ENCODE data around the gene ARMC6. TPM values are rescaled to one million over a fixed set of nuclear protein-coding genes. Genes with fewer than 3 reads are reported as not detected.
"Not testable (repeated sequence)": the region's sequence is repeated elsewhere in the genome, so short reads cannot be mapped to it uniquely, and the experiment has no call there.

Gene ARMC6
- total and polyA plus RNA-seq, 12 donors = 13.4 to 27.9 (median 16.0) TPM

DNA sequence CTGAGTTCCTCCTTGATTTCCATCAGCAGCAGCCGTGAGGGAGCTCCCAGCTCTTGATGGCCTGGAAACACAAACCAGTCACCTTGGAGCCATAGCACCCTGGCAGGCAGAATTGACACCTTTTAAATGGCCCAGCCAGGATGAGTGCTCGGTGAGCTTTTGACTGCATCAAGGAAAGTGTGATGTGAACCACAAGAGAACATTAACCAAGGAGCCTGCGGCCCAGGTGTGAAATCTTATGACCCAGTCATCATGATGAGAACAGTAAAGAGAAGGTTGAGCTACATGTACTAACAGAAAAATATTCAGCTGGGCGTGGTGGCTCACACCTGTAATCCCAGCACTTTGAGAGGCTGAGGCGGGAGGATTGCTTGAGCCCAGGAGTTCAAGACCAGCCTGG is 22.9 kb upstream of the ARMC6 start:
- DNase-seq = no peak
- Histone ChIP-seq H3K27me3 (no peaks in the 10 kb centered on the region), H3K9me3 (no peaks in the 10 kb centered on the region), H3K4me1 (peaks cover 0 to 7% (median 0%) of the 10 kb centered on the region in 9 donors), H3K36me3 (peaks cover 0 to 98% (median 56%) of the 10 kb centered on the region in 9 donors), H3K4me3 (no peak overlapping the region), H3K27ac (no peak overlapping the region)
- TF ChIP-seq, protein P1, sequence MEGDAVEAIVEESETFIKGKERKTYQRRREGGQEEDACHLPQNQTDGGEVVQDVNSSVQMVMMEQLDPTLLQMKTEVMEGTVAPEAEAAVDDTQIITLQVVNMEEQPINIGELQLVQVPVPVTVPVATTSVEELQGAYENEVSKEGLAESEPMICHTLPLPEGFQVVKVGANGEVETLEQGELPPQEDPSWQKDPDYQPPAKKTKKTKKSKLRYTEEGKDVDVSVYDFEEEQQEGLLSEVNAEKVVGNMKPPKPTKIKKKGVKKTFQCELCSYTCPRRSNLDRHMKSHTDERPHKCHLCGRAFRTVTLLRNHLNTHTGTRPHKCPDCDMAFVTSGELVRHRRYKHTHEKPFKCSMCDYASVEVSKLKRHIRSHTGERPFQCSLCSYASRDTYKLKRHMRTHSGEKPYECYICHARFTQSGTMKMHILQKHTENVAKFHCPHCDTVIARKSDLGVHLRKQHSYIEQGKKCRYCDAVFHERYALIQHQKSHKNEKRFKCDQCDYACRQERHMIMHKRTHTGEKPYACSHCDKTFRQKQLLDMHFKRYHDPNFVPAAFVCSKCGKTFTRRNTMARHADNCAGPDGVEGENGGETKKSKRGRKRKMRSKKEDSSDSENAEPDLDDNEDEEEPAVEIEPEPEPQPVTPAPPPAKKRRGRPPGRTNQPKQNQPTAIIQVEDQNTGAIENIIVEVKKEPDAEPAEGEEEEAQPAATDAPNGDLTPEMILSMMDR (IDR thresholded peaks at IDR 0.05) = no peak
- no peak for ATAC-seq
- WGBS, 2 donors = 95% methylated on average over 5 of the region's 5 CpGs
- intact Hi-C loops (cut with DNase I) = no loop called here

DNA sequence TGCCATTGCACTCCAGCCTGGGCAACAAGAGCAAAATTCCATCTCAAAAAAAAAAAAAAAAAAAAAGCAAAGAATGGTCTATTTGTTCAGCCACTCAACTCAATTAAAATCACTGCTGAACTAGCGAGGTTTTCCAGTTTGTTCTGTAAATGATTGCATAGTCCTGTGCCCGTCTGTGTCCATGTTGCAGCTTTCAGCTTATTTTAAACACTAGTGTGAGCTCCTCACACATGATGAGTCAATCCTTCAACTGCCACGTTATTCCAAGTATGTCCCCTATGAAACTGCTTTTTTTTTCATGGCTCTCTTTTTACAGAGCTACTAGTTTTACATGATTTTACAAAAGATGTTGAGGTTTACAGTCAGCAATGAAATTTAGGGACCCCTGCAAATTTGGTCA is 12.3 kb upstream of the ARMC6 start:
- Histone ChIP-seq H3K4me1 (peaks cover 0 to 4% (median 0%) of the 10 kb centered on the region in 9 donors), H3K27ac (no peak overlapping the region), H3K36me3 (peaks cover 0 to 96% (median 61%) of the 10 kb centered on the region in 9 donors), H3K4me3 (no peak overlapping the region), H3K9me3 (no peaks in the 10 kb centered on the region), H3K27me3 (no peaks in the 10 kb centered on the region)
- 59 to 61% methylated on average over 3 of the region's 3 CpGs for WGBS, 2 donors
- DNase-seq (no peak), ATAC-seq (no peak)
- TF ChIP-seq, protein P1 (IDR thresholded peaks at IDR 0.05) = no peak
- intact Hi-C loops (cut with DNase I) = no loop called here

DNA sequence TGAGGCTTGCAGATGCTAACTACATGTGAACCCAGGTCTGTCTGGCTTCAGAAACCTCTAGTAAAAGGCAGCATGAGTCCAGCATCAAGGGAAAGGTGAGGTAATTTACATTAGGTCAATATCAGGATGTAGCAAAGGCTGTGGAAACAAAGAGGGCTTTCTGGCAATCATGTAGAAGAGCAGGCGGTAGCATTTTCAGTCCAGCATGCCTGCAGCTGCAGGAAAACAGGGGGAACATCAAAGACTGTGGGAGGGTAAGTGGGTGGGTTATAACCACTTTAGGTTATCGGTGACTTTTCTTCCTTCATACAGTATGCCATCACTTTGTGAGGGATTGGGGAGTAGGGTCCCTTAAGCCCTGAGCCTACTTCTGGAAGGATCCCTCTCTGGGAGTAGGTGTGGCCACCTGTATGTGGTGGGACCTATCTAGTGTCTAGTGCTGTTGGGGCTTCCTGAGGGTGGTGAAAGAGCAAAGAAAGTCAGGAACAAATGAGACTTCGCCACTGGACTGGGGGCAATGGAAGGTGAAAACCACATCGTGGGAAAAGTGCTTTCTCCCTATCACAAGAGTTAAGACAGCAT is 10.9 kb upstream of the ARMC6 start:
- no peak for DNase-seq
- H3K27ac ChIP-seq = no peak overlapping the region
- H3K27me3 ChIP-seq = no peaks in the 10 kb centered on the region
- peaks cover 0 to 10% (median 3%) of the 10 kb centered on the region in 9 donors for H3K4me1 ChIP-seq
- no peaks in the 10 kb centered on the region for H3K9me3 ChIP-seq
- 73 to 79% methylated on average over 4 of the region's 4 CpGs for WGBS, 2 donors
- H3K36me3 ChIP-seq = peaks cover 0 to 96% (median 48%) of the 10 kb centered on the region in 9 donors
- TF ChIP-seq, protein P1 (IDR thresholded peaks at IDR 0.05) = no peak
- intact Hi-C loops (cut with DNase I) = no loop called here
- ATAC-seq = peak in 1 of 8 donors; percentile 41
- H3K4me3 ChIP-seq = no peak overlapping the region

DNA sequence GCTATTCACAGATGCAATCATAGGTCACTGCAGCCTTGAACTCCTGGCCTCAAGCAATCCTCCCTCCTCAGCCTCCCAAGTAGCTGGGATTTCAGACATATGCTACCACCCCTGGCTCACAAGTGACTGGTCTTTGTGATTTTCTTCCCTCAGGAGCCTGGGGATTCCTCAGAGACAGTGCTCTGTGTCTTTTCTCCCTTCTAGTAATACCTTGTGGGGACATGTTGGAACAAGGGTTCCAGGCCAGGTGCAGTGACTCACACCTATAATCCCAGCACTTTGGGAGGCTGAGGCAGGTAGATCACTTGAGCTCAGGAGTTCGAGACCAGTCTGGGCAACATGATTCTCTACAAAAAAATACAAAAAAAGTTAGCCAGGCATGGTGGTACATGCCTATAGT is 10.0 kb upstream of the ARMC6 start:
- DNase-seq; H3K27me3 ChIP-seq; H3K4me3 ChIP-seq; H3K9me3 ChIP-seq; H3K27ac ChIP-seq; ATAC-seq; intact Hi-C loops (cut with DNase I): not testable (repeated sequence)
- 96 to 100% methylated on average over 1 of the region's 1 CpG for WGBS, 2 donors
- H3K36me3 ChIP-seq = peaks cover 0 to 96% (median 42%) of the 10 kb centered on the region in 9 donors
- H3K4me1 ChIP-seq = peaks cover 0 to 10% (median 3%) of the 10 kb centered on the region in 9 donors

- no peaks in the 10 kb centered on the region for H3K27me3 ChIP-seq
- H3K4me3 ChIP-seq = no peak overlapping the region
- intact Hi-C loops (cut with DNase I) = no loop called here
- peaks cover 0 to 99% (median 40%) of the 10 kb centered on the region in 9 donors for H3K36me3 ChIP-seq
- H3K9me3 ChIP-seq = no peaks in the 10 kb centered on the region
- WGBS, 2 donors = 87 to 90% methylated on average over 11 of the region's 11 CpGs
- H3K27ac ChIP-seq = no peak overlapping the region
- no peak for ATAC-seq
- DNase-seq = no peak
- TF ChIP-seq, protein P1 (IDR thresholded peaks at IDR 0.05) = no peak
- H3K4me1 ChIP-seq = peaks cover 0 to 19% (median 3%) of the 10 kb centered on the region in 9 donors
Measured at GRCh38 chr19:19025861-19026260, 7.5 kb upstream of the ARMC6 start.
